ENCODE results near the gene ADCY7. TPM values are rescaled to one million over a fixed set of nuclear protein-coding genes. Genes with fewer than 3 reads are reported as not detected.

Gene ADCY7
- total RNA-seq, 1 donor from 2014 or later: 128 TPM

GRCh38 chr16:50305441-50306061, 39.2 kb downstream of the ADCY7 start:
- ATAC-seq (ENCODE audit: low read depth) (no peak), DNase-seq (peak; percentile 14)
- Mint-ChIP-seq H3K9me3 (no peaks in the 10 kb centered on the region), H3K4me3 (no peak overlapping the region), H3K4me1 (no peaks in the 10 kb centered on the region), H3K27me3 (no peaks in the 10 kb centered on the region), H3K36me3 (ENCODE audit: low read depth) (peaks cover 66% of the 10 kb centered on the region), H3K27ac (no peak overlapping the region)
- ChIA-PET POLR2A (no interaction called here), CTCF (no interaction called here)
- intact Hi-C loops (cut with micrococcal nuclease): no loop called here
- no peak for TF ChIP-seq CTCF (IDR thresholded peaks at IDR 0.05)

GRCh38 chr16:50306287-50306686, 39.9 kb downstream of the ADCY7 start:
- no peak overlapping the region for H3K4me3 Mint-ChIP-seq
- intact Hi-C loops (cut with micrococcal nuclease): no loop called here
- peaks cover 65% of the 10 kb centered on the region for H3K36me3 Mint-ChIP-seq (ENCODE audit: low read depth)
- no peaks in the 10 kb centered on the region for H3K4me1 Mint-ChIP-seq
- no peak for ATAC-seq (ENCODE audit: low read depth)
- POLR2A ChIA-PET: no interaction called here
- no peak for TF ChIP-seq CTCF (IDR thresholded peaks at IDR 0.05)
- no peak overlapping the region for H3K27ac Mint-ChIP-seq
- H3K9me3 Mint-ChIP-seq: no peaks in the 10 kb centered on the region
- no peak for DNase-seq
- CTCF ChIA-PET: interaction anchor here (1.6 kb wide), 1 partner anchor 21 kb away, joined by 4 read pairs; no protein-coding TSS in a partner anchor
- H3K27me3 Mint-ChIP-seq: no peaks in the 10 kb centered on the region

GRCh38 chr16:50308237-50308965, 42.0 kb downstream of the ADCY7 start:
- Mint-ChIP-seq H3K36me3 (ENCODE audit: low read depth) (peaks cover 66% of the 10 kb centered on the region), H3K27ac (no peak overlapping the region), H3K9me3 (no peaks in the 10 kb centered on the region), H3K4me3 (no peak overlapping the region), H3K27me3 (no peaks in the 10 kb centered on the region), H3K4me1 (peaks cover 4% of the 10 kb centered on the region)
- DNase-seq (peak; percentile 11), ATAC-seq (ENCODE audit: low read depth) (no peak)
- intact Hi-C loops (cut with micrococcal nuclease): no loop called here
- CTCF ChIA-PET: no interaction called here
- no peak for TF ChIP-seq CTCF (IDR thresholded peaks at IDR 0.05)
- POLR2A ChIA-PET: interaction anchor here (0.7 to 1.2 kb wide), 2 partner anchors 40 to 60 kb away, joined by 6 to 10 read pairs; partner anchors contain the start of gene BRD7

- Mint-ChIP-seq H3K9me3 (no peaks in the 10 kb centered on the region), H3K27ac (no peak overlapping the region), H3K4me1 (peaks cover 9% of the 10 kb centered on the region), H3K36me3 (ENCODE audit: low read depth) (peaks cover 70% of the 10 kb centered on the region), H3K4me3 (no peak overlapping the region), H3K27me3 (no peaks in the 10 kb centered on the region)
- intact Hi-C loops (cut with micrococcal nuclease): no loop called here
- ChIA-PET CTCF (no interaction called here), POLR2A (interaction anchor here (1.2 kb wide), 1 partner anchor 60 kb away, joined by 10 read pairs; the partner anchor contains the start of gene BRD7)
- no peak for ATAC-seq (ENCODE audit: low read depth)
- DNase-seq: peak; percentile 13
- TF ChIP-seq CTCF (IDR thresholded peaks at IDR 0.05): no peak
These were observed 42.8 kb downstream of the ADCY7 start for GRCh38 chr16:50309156-50309526.

- intact Hi-C loops (cut with micrococcal nuclease): no loop called here
- no peak for TF ChIP-seq CTCF (IDR thresholded peaks at IDR 0.05)
- Mint-ChIP-seq H3K27ac (peak overlapping the region; percentile 31), H3K9me3 (no peaks in the 10 kb centered on the region), H3K4me1 (peaks cover 9% of the 10 kb centered on the region), H3K36me3 (ENCODE audit: low read depth) (peaks cover 70% of the 10 kb centered on the region), H3K27me3 (no peaks in the 10 kb centered on the region), H3K4me3 (no peak overlapping the region)
- POLR2A ChIA-PET: interaction anchor here (0.9 to 2.1 kb wide), 2 partner anchors 30 to 36 kb away, joined by 4 to 6 read pairs; no protein-coding TSS in a partner anchor
- CTCF ChIA-PET: no interaction called here
- DNase-seq: peak; percentile 12
- no peak for ATAC-seq (ENCODE audit: low read depth)
These were observed 43.4 kb downstream of the ADCY7 start for GRCh38 chr16:50309527-50310307.

Data from activated B cell treated with CpG ODN at 0.5 μM for 24 hours (primary cell).